GM21717 (cell line): ENCODE data around the gene CSNK1G3.

Experiments used
- ATAC-seq: cut with Tn5 transposase; IDR thresholded peaks from one replicate; pipeline ENCODE4 v1.9.1; 2021; ENCODE audit warnings: mild to moderate bottlenecking, moderate library complexity; ENCODE audit not compliant: unreplicated experiment

The CSNK1G3 gene

DNA sequence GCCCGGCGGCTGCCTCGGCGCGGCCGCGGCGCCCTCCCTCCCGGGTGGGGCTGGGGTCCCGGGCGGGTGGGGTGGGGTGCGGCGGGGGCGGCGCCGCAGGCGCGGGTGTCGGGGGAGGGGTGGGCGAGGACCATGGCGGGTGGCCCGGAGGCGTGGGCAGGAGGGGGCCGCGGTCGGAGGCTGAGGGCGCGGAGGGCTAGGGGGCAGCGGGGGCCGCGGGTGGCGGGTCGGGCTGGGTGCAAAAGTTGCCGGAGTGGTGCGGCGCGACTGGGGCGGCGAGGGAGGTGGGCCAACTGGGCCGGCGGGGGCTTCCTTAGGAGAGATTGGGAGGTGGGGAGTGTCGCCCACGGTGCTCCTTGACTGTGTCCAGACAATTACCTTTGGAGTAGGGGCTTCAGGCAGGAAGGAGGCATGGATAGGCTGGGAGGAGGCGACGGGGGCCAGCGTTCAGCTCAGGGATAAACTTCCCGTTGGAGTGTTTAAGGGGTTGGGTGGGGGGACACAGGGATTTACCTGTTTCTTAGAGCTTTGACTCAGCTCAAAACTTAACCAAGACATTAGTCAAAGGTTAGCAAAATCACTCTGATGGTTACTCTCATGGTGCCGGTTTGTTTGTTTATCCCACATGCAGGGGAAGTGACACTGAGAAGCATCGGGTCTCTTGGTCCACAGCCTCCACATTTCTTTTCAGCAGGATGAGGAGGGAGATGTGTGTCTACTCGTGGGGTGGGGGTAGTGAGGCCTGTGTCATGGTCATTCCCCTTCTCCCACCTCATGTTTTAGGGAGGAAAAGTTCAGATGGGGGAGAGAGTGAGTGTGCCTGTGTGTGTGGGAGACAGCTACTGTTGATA is 859 bp downstream of the CSNK1G3 start:
- ATAC-seq: peak; percentile 23

DNA sequence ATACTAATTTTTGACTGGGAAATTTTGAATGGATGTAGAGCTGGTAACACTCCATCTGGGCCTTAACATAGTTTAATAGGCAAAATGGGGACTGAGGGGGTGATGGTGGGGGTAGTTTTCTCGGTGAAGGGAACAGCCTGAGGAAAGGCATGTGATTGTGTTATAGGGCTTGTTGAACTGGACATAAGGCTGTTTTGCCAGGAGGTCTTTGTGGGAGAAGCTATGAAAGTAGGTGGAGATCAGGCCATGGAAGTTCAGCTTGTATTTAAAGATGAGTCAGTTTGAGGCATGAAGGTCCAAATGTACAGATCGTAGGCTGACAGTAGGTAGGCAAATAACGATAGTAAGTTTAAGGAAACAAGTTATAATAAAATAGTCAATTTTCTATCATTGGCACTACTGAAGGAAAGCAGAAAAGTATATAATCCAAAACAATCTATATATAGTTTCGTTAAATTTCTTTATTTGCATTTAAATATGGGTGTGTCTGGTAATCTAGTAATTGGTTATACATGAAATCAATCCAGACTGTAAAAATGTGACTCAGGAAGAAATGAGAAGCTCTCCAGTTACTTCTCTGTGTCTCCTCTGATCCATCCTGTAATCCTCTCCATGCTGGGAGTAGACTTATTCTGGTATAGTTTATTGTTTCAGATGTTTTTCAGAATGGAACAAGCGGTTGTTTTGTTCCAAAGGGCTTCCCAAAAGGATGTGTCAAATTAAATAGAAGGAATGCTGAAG is 2.8 kb downstream of the CSNK1G3 start:
- ATAC-seq: no peak

DNA sequence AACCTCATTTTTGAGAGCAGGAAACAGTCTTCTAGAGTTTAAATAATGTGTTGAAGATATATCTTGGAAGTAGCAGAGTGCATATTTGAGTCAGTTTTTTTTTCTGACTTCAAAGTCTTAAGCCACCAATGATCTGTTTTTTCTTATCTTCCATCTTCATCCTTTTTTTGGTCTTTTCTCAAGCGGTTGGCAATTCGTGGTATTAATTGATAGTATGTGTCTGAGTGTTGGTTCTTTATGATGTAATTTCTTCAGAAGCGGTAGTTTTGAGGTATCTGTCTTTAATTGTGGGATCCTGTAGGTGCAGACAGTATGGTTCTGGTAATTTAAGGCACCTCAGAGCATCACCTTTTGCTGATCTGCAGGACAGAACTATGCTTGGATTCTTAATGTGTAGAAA is 3.9 kb downstream of the CSNK1G3 start:
- no peak for ATAC-seq

DNA sequence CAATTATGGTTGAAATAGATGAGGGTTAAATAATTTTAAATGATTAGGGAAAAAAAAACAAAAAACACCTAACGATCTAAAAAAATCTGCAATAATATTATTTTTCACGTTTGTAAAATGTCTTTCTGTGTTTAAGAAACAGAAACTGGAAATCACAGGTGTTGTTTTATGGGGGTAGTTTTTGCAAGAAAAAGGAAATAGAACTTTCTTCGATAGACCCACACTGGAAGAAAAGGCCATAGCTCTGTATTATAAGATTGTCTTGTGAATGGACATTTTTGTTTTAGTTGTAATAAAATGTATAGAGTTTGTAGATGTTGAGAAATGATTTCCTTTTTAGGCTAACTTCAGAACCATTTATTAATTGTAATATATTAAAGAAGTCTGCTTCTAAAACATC is 5.5 kb downstream of the CSNK1G3 start:
- no peak for ATAC-seq

DNA sequence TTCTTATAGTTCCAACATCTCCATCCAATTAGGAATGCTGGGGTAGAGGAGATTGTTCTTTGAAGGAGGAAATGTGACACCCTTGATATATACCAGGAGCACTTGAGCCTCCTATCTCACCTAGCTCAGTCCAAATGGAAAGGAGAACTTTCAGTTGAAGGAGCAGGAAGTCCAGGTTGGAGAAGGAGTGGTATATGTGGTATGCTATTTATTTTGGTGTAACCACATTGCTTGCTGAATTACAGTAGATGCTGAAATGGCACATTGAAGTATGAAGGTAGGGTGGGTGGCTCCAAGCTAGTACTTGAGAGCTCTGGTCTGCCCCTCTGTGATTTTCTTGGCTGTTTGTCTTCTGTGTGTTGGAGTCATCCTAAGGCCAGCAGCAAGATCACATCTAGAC is 6.1 kb downstream of the CSNK1G3 start:
- peak; percentile 31 for ATAC-seq

DNA sequence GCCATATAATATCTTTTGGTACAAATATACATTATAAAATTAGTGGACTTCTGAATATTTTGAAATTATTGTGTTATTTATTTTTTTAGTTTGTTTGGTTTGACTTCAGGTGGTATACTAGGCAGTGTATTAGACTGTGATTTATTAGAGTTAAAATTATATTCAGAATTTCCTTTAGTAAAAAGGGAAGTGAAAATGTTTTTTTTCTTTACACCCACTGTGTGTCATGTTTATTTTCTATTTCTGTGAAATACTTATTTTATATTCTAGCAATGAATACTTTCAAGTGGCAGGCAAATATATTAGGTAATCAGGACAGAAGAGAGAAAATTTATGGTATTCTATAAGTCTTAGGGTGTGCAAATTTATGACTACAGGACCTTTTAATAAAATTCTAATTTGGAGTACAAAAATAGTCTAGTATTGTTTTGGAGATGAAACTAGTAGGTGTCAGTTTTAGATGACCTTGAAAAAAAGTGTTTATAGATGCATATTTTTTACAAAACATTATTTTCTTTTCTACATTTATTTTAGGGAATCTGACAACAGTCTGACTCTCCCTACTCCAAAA is 8.8 kb downstream of the CSNK1G3 start:
- ATAC-seq: peak; percentile 68

DNA sequence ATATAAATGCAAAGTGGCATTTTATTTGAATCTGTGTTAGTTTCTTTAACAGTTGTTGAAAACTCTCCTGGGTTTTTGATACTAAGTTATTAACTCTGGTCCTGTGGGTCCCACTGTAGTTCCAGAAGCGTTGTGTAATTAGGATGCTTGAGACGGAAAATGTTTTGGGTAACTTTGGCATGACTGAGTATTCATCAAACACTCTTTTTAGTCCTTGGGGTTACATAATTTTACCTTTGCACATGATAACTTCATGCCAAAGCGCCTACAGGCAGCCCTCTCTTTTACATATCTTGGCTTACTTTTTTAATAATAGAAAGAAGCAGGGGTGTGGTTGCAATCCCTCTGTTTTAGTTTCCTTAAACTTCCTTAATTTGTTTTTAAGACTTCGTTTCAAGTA is 12.2 kb downstream of the CSNK1G3 start:
- no peak for ATAC-seq

DNA sequence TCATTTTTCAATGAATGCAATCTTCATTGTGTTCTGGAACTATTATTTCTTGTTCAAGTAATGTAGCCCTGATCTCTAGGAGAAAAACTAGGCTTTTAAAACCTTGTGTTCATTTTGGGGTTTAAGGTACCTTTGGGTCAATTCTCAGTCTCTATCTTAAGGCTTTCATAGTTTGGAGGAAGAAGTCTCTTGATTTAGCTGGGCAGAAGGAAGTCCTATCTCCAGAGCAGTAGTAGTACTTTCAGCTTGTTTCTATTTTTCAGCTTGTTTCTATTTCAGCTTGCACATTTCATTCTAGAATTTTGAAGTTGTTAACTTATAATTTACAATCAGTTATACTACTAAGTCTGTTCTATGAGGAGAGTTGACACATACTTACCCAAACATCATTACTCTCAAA is 15.2 kb downstream of the CSNK1G3 start:
- no peak for ATAC-seq

DNA sequence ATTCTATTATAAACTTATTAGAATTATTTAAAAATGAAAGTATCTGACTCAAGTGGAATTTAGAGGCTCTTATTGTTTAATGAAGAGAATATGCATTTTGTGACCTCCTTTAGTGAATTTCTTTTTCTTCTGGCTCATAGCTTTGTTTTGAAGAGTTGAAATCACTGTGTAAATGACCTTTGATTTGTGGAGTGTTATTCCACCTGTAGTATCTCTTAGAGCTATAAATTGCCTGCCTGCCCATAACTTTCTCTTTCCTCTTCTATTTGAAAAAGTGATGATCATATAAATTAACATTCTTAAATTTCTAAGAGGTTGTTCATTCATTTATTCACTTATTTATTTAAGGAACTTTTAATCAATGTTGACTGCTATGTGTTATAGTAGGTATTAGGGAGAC is 16.1 kb downstream of the CSNK1G3 start:
- ATAC-seq: no peak

DNA sequence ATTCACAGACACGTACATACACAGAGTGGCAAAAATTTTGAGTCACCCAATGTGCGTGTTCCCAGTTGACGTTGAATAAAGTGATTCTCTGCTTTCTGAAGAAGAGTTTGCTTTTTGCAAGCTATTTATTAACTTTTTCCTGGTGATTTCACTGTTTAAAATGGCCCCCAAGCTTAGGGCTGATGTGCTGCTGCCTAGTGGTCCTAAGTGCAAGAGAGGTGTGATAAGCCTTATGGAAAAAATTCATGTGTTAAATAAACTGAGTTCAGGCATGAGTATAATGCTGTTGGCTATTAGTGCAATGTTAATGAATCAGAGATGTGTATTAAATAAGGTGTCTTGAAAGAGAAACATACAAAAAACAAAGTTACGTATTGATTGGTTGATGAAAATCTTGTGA is 16.9 kb downstream of the CSNK1G3 start:
- no peak for ATAC-seq

DNA sequence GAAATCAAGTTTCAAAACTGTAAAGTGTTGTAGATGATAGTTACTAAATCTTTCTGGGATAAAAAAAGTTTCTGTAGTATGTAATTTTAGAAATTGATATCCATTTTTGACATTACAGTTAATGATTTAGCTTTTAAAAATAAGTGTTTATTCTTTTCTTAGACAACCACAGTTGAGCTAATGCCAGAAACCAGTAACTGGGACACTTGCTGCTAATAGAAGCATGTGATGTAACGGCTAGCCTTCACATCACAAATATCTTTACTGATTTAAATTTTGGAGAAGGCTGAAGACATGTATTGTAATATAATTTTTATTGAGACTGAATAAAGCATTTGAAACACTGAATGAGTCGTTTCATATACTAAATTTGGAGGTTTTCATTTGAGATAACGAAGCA is 18.8 kb downstream of the CSNK1G3 start:
- ATAC-seq: no peak

DNA sequence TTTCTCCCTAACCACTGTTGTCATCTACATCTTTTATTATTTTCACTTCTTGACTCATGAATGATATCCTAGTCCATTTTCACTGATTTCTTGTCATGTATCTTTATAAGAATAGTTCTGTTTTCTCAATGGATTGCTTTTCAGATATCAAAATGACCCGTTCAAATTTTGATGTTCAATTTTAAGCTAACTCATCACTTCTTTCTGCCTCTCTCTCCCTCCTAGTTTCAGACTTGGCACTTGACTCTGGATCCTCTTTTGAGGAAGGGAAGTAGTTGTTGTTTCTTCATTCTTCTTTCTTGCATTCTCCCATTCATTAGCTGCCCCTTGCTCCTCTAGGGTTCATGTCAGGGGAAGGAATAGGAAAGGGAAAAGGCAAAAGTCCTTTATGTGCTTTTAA is 23.7 kb downstream of the CSNK1G3 start:
- ATAC-seq: no peak

DNA sequence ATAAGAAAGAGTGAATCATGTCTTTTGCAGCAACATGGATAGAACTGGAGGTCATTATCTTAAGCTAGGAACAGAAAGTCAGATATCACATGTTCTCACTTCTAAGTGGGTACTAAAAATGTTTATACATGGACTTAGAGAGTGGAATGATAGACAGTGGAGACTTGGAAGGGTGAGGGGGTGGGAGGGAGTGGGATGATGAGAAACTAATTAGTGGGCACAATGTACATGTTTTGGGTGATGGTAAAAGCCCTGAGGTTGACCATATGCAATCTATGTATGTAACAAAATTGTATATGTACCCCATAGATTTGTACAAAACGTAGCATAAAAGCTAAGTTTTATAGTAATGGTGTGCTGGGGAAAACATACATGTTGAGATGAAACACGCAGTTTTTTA is 25.3 kb downstream of the CSNK1G3 start:
- no peak for ATAC-seq

DNA sequence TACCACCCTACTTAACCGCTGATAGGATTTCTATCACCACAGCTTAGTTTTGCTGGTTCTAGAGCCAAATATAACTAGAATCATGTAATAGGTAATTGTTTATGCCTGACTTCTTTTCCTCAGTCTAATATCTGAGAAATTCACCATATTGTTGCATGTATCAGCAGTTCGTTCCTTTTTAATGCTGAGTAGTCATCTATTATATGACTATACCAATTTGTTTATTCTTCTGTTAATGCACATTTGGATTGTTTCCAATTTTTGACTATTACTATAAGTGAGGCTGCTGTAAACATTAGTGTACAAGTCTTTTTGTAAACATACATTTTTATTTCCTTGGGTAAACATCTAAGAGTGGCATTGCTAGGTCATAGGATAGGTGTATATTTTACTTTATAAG is 25.9 kb downstream of the CSNK1G3 start:
- no peak for ATAC-seq

DNA sequence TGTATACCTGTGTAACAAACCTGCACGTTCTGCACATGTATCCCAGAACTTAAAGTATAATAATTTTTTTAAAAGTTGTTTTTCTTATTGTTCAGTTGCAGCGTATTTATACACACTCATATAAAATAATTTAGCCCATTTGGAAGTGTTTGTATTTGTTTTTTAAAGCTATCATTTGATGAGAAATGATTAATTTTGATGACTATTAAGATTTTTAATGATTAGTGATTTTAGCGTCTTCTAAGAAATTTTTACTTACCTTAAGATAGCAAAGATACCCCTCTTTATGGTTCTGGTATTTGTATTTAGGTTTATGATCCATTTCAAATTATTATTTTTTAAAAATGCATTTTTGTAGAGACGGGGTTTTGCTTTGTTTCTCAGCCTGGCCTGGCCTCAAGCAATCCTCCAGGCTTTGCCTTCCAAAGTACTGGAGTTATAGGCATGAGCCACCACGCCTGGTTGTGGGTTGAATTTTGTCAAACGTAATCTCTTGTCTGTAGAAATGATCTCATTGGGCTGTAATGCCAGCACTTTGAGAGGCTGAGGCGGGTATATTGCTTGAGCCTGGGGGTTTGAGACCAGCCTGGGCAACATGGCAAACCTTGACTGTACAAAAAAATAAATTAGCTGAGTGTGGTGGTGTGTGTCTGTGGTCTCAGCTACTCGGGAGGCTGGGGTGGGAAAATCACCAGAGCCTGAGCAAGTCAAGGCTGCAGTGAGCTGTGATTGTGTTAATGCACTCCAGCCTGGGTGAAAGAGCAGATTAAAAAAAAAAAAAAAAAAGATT is 26.9 kb downstream of the CSNK1G3 start:
- ATAC-seq: no peak

DNA sequence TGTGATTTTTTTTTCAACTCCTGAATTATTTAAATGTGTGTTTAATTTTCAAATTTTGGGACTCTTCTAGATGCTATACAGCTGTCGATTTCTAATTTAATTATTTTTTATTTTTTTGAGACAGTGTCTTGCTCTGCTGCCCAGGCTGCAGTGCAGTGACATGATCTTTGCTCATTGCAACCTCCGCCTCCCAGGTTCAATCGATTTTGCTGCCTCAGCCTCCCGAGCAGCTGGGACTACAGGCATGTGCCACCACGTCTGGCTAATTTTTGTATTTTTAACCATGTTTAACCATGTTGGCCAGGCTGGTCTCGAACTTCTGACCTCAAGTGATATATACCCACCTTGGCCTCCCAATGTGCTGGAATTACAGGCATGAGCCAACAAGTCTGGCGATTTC is 28.6 kb downstream of the CSNK1G3 start:
- ATAC-seq: no peak

DNA sequence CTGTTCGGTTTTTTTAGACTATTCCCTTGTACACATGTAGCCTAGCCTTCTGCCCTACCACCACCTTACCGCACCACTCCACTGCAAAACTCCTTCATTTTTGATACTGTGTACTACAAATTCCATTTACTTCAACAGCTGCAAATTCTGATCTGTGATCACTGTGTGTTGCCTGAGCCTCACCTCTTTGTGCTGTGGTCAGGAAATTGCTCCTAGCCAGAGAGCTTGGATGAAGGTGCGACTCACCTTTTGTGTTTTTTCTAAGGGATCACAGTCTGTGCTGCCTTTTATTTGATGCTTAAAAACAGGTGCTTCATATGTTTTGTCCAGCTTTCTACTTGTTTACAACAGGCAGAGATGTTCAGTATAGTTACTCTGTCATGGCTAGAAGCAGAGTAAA is 31.5 kb downstream of the CSNK1G3 start:
- no peak for ATAC-seq

DNA sequence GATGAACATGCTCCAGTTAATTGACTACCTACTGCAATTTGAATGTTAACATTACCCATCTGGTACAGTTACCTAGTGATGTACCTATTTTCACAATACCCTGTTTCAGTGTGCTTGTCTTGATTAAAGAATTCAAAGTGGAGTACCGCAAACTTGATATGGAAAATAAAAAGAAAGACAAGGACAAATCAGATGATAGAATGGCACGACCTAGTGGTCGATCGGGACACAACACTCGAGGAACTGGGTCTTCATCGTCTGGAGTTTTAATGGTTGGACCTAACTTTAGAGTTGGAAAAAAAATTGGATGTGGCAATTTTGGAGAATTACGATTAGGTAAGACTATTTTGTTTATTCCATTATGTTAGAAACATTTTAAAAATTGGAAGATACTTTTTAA is 33.5 kb downstream of the CSNK1G3 start:
- no peak for ATAC-seq

DNA sequence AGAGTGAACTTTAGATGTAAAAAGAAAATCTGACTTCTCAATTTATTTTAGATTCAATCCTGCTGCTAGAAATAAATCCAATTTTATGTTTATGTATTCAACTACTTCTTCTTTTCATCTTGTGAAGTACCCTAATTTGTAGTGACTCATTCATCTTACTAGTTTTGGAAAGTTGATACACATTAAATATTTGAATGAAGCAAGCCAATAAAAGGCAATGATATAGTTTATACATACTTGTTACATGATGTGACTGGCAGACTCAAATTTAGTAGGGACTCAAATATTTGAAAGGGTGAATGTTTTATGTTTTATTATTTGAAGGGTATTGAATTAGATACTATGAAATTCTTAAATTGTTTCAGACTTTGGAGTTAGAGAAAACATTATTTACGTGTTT is 34.7 kb downstream of the CSNK1G3 start:
- ATAC-seq: no peak

DNA sequence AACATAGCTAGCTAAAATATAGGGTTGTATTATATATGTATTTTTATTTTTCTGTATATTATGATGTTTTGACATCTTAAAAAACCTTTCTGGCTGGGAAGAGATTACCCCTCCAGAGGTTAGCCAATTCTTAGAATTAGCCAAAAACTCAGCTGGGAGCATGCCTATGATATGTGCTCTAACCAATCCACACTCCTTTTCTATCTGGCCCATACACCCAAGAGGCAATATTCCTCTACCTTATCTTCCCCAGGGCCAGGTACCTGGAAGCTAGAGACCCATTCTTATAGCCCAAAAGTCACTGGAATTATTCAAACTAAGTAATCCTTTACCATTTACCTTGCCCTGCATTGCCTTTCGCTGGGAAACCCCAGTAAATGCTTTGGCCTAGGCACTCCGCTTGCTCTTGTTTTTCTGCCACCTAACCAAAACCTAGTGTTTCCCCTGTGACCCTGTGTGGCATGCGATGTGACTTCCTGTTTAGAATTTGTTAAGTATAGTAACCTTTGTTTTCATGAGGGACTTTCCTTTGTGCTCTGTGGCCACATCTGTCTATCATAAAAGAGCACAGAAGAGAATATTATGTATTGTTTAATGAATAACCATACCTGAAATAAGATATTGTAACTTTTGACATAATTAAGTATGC is 37.4 kb downstream of the CSNK1G3 start:
- ATAC-seq: peak; percentile 99

DNA sequence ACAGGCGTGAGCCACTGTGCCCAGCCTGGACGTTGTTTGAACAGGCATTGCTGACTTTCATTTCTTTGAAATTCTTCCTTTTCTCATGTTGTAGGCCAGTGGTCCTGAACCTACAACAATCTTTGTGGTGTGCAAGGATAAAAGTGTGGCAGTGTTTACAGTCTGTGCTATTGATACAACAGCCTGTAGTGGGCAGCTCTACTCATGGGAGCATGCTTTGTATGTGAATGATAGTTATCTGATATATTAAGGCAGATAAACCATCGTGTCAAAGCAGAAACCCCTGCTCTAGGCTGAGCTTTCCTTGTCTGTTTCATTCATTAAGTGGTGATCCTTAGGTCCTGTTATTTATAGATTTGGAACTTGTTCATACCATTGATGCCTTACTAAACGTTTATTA is 42.6 kb downstream of the CSNK1G3 start:
- ATAC-seq: no peak
